Lower leg skin (tissue), 4 donors: ENCODE data around the gene NOL11. TPM values are rescaled to one million over a fixed set of nuclear protein-coding genes. Genes with fewer than 3 reads are reported as not detected.

Experiments
- DNase-seq, 2 donors: peaks; one replicate each; pipeline ENCODE4 v3.0.0-alpha.2; 2019; ENCODE audit warnings: low spot score in 2 of 2
- H3K4me3 ChIP-seq: fragments of 200-600 bp; sonication (generic); 2 replicates; pipeline ENCODE4 v1.5.1; 2017; ENCODE audit warnings: mild to moderate bottlenecking, low read depth; ENCODE audit not compliant: poor library complexity, severe bottlenecking
- CTCF ChIP-seq, 3 donors: fragments of 450-650 bp; IDR thresholded peaks; one replicate each; pipeline ENCODE4 v1.5.1; 2016; ENCODE audit warnings: antibody characterized with exemption in 3 of 3, mild to moderate bottlenecking in 3 of 3, moderate library complexity in 2 of 3
- POLR2A ChIP-seq, 2 donors: fragments of 450-650 bp; IDR thresholded peaks; one replicate each; pipeline ENCODE4 v1.6.1; 2016 to 2017; ENCODE audit warnings: antibody characterized with exemption in 2 of 2, mild to moderate bottlenecking in 1 of 2, moderate library complexity in 1 of 2
- WGBS, 2 donors: methylation state at CpG; one replicate each; pipeline ENCODE4 v1.1.5; 2018; 5-methylcytosine and 5-hydroxymethylcytosine counted together
- intact Hi-C: fragments of 100-400 bp; cut with DNase I; formaldehyde crosslinking; loops from one replicate; pipeline ENCODE4 v1.15.0; 2023; ENCODE audit warnings: low total_unique reads
- total RNA-seq, 4 donors: library from RNA; depleted of rRNA; stranded (reverse); fragments of >200 nt; gene quantifications; one replicate each; pipeline ENCODE4 v1.1.0, GENCODE V29; 2016

The NOL11 gene
- total RNA-seq, 4 donors from 2014 or later: 22.6 to 38.8 (median 30.1) TPM

GRCh38 chr17:67737145-67737544 is 19.4 kb downstream of the NOL11 start:
- 92 to 93% methylated on average over 8 of the region's 8 CpGs for WGBS, 2 donors
- intact Hi-C loops: no loop called here
- H3K4me3 ChIP-seq: no peak overlapping the region
- TF ChIP-seq POLR2A (IDR thresholded peaks at IDR 0.05) (no peak), CTCF (IDR thresholded peaks at IDR 0.05) (no peak)
- DNase-seq: no peak

GRCh38 chr17:67742025-67742424 is 24.3 kb downstream of the NOL11 start:
- TF ChIP-seq POLR2A (IDR thresholded peaks at IDR 0.05) (no peak), CTCF (IDR thresholded peaks at IDR 0.05) (no peak)

GRCh38 chr17:67746704-67747571 is 29.2 kb downstream of the NOL11 start:
- intact Hi-C loops: no loop called here
- TF ChIP-seq CTCF (IDR thresholded peaks at IDR 0.05): no peak
- TF ChIP-seq POLR2A (IDR thresholded peaks at IDR 0.05): no peak
- peak in 1 of 2 donors; percentile 26 for DNase-seq
- no peak overlapping the region for H3K4me3 ChIP-seq
- WGBS, 2 donors: 81 to 82% methylated on average over 14 of the region's 14 CpGs

More at GRCh38 chr17:67742025-67742424, 24.3 kb downstream of the NOL11 start:
- no peak for DNase-seq
- no peak overlapping the region for H3K4me3 ChIP-seq
- intact Hi-C loops: no loop called here
- WGBS, 2 donors: 72 to 88% methylated on average over 2 of the region's 2 CpGs

DNA sequence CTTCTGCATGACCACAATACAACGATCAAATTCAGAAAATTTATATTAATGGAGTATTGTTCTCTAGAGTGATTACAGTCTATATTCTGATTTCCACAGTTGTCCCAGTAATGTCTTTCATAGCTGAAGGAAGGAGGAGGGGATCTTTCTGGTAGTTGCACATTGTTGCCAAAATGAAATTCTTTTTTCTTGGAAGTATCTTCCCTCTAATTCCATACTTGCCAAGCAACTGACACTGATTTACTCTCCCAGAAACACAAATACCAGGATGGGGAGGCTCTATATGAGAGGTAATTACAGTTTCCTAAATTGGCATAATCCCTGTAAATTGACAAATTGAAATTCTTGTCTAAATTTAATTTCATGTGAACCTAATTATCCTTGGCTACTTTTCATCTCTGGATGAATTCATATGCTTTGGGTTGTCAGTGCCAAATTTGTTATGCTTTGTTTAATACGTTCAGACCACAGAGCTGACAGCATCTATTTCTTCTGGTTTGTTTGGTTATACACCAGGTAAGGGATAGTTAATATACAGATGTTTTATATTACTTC is 30.0 kb downstream of the NOL11 start:
- TF ChIP-seq POLR2A (IDR thresholded peaks at IDR 0.05): no peak
- TF ChIP-seq CTCF (IDR thresholded peaks at IDR 0.05): no peak
- intact Hi-C loops: no loop called here
- no peak overlapping the region for H3K4me3 ChIP-seq
- 33 to 40% methylated on average over 2 of the region's 2 CpGs for WGBS, 2 donors
- DNase-seq: no peak

DNA sequence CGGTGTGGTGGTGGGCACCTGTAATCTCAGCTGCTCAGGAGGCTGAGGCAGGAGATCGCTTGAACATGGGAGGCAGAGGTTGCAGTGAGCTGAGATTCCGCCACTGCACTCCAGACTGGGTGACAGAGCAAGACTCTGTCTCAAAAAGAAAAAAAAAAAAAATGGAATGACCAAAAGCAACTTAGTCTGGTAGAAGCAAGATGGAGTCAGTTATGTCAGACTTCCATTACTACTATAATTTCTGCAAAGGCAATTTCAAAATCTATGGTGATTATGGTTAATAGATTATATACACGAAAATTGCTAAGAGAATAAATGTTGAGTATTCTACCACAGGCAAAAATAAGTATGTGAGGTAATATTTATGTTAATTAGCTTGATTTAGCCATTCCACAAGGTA is 32.3 kb downstream of the NOL11 start:
- DNase-seq: peak in 1 of 2 donors; percentile 39
- intact Hi-C loops: no loop called here
- 82 to 99% methylated on average over 4 of the region's 4 CpGs for WGBS, 2 donors
- TF ChIP-seq POLR2A (IDR thresholded peaks at IDR 0.05) (no peak), CTCF (IDR thresholded peaks at IDR 0.05) (no peak)
- no peak overlapping the region for H3K4me3 ChIP-seq
